Activated CD8-positive, alpha-beta memory T cell treated with anti-CD3 and anti-CD28 coated beads, Interleukin-2, amount 50 U/mL, for 1 hour (primary cell): Measurements from ENCODE around the gene L3MBTL1.
"Not testable (repeated sequence)": the region's sequence is repeated elsewhere in the genome, so short reads cannot be mapped to it uniquely, and the experiment has no call there.

Source experiments
- DNase-seq: peaks from one replicate; pipeline ENCODE4 v3.0.0-alpha.2; 2020; ENCODE audit errors: extremely low read depth

The L3MBTL1 gene

DNA sequence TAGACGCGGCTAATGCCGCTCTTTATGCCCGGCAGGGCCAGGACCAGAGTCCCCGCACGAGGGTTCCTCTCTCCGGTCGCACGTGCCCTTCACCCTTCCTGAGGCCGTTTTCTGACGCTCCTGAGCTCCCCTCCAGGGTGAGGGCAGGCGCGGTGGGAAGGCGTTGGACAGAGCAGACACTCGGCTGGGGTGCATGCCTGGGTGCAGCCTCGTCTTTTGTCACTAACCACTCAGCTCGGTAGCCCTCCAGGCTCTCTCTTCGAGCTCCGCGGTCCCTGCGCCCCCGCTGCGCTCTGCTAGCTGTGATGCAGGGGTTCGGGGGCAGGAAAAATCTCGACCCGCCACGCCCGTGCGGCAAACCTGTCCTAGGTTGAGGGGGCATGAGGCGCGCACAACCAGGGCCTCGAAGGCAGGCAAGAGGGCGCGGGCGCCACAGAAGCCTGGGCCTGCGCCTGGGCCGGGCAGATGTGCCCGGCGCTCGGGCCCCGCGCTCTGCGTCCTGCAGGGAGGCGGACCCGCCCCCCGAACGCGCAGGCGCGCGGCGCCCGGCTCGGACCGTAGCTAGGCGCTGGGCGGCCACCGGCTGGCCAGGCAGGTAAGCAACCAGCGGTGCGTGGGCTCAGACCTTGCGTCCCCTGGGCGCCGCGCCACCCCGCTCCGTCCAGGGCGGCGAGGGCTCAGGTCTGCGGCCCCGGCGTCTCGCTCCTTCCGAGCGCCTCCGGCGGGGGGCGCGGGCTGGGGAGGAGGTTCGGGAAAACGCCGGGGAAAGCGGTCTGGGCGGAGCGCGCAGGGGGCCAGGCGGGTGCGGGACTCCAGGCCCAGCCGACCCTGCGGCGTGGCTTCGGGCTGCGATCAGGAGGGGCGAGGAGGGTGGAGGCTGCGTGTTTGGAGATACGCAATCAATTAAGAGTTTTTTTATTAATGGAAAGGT, at the start of gene L3MBTL1:
Gene L3MBTL1 (plus strand): TSS at position 548 of the 931 bp plus-strand sequence. CDS start 5,807 bp downstream, outside the sequence.
- no peak for DNase-seq

DNA sequence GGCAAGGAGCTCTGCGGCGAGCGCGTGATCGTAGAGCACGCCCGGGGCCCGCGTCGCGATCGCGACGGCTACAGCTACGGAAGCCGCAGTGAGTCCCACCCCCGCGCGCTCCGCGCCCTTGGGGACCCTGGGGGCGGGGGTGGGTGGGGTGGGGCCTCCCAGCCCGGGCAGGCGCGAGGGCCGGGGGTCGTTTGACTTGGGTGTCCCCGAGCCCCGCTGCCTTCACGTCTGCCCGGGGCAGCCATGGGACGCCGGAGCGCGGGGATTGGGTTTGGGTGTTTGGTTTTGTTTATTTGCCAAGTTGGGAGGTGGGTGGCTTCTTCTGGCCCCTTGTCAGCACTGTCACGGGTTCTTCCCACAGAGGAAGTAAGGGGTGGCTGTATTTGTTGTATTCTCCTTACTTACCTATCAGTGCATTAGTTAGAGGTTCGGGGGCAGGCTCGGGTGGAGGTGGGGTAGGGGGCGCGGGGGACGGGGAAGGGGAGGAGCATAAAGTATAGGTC, 49.0 kb upstream of the L3MBTL1 start:
- DNase-seq, result no peak

DNA sequence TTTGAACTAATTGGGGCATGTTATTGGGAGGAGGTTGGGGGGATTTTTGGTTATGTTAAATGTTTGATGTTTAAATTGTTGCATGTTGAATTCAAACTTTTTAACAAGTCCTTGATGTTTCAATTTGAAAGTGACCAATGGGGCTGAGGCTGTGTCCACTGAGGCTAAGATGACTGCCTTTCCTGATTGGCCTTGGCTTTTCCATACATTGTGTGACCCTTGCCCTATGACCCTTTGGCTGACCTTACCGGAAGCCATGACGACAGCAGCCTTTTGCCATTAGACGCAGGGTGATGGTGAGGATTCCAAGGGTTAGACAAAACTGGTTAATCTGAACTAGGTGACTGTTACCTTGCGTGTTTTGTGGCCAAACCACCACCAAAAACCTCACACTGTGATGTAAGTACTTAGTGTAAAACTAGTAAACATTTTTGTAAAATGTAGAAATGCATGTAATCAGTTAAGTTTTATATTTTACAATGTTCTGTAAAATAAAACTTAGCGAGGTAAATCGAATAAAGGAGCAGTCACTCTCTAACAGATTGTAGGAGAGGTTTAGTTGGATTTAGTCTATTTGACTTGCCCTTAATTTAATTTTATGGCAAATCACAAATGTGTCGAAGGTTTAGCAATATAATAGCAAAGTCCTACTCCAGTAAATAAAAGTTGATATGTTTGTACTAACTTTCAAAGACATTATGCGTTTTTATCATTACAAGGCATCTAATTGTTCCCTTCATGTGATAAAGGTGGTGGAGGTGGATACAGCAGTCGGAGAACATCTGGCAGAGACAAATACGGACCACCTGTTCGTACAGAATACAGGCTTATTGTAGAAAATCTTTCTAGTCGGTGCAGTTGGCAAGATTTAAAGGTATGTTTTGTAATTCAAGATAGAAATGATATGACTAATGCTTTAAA, 48.2 kb upstream of the L3MBTL1 start:
- no peak for DNase-seq

DNA sequence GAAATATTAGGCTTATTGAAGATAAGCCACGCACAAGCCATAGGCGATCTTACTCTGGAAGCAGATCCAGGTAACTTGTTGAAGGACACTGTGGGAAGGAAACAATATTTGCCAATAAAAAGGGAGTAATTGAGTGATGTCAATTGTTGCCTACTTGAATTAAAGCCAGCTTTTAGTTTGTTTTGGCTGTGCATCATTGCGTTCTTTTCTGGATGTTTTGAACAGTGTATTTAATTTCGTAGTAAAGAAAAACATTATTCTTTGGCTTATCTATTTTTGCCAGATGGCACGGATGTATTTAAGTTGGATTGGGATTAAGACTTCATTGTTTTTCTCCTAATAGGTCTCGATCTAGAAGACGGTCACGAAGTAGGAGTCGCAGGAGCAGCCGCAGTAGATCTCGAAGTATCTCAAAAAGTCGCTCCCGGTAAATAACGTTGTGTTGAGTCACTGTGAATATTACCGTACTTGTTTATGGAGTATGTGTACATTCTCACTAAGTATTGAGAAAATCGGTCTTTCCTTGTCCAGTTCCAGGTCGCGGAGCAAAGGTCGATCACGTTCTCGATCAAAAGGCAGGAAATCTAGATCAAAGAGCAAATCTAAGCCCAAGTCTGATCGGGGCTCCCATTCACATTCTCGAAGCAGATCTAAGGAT, 47.2 kb upstream of the L3MBTL1 start:
- no peak for DNase-seq

DNA sequence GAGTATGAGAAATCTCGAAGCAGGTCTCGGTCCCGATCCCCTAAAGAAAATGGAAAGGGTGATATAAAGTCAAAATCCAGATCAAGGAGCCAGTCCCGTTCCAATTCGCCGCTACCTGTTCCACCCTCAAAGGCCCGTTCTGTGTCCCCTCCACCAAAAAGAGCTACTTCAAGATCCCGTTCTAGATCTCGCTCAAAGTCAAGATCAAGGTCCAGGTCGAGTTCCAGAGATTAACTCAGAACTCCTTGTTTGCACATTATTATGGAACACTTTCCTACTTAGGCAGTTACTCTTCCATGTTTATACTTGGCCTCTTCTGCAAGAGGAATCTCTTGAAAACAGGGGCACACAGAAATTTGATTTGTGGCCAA, 46.7 kb upstream of the L3MBTL1 start:
- no peak for DNase-seq

DNA sequence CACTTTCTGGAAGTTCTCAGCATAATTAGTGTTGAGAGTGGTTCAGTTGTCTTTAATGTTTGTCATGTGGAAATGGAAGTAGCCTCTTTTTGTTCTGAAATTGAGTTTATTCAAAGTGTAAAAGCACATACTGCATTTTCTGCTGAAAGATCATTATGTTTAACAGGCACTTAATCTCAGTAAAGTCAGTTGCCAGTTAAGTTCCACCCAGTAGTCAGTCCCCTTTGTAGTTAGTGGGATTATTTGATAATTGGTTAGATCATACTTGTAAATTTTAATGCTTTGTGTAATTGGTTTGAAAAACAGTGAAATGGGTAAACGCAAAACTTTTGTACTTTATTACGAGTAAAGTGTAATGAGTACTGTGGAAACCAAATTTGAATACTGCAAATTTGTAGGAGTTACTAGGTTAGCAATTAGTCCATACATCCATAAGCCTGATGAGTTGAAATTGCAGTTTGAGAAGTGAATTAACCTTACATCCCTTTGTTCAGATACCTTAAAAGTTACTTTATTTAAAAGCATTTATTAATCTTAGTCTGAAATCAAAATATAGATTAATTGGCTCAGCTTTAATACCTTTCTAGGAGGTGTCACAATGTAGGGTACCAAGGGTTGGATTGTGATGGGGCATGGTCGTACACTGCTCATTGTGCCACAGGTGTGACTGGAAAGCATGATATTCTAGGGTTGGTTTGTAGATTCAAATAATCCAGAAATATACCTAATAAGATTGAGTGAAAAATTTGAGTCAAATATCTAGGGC, 45.4 kb upstream of the L3MBTL1 start:
- DNase-seq, result no peak

DNA sequence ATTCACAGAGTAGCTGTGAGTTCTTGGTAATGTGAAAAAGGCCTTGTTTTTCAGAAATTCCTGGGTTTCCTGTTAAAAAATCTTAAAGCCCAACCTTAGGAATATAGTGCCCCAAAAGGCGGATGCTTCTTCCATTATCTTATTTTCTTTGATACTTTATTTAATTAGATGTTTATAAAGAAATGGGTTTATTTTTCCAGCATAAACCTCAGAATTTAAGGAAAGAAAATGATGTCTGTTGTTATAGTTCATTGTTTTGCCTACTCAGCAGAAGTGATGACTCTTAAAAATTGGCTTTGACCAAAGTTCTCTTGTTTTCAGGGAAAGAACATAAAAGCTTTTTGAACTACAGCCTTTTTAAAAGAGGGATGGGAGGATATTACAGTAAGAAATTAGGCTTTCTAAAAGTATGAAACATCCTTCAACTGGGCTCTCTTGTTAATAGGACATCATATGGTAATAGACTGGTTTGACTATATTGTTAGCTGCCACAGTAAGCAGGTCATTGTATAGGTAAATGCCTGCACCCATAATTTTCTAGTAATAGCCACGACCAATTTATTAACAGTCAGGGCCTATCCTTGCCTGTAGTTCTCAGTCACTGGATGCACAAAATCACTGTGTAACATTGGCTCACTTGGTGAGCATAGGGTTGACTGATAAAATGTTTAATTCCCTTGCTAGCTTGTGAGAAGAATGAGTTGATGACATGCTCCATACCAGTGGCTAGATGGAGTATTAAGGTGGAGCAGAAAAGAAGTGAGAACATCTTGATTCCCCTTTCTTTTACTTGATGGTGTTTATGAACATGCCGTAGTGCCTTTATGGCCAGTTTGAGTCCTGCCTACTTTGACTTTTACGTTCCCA, 44.6 kb upstream of the L3MBTL1 start:
- DNase-seq, result no peak

DNA sequence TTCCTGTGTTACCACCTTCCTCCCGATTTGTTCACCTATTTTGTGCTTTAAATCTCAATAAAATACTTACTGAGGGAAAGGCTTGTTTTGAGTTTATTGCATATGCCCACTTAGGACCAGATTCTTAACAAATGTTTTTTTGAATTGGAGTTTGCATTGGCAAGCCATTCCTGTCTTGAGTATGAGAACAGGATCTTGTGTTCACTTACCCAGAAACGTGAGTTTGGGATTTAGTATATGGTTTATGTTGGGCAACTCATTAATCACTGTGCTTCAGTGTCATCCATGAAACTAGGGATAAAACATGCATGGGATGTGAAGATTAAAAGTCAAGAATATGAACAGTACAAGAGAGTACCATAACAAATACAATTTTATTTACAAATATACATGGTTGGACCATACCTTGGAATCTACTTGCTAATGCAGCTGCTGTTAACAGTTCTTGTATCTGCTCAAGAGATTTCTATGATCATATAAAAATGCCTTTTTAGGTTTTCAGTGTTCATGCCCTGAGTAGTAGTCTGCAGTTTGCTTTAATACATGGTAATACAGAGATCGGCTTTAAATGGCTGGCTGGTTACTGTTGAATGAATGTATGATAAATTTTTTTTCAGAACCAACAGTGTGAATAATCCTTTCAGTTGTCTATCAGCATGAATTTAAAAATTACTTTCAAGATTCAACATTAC, 43.8 kb upstream of the L3MBTL1 start:
- no peak for DNase-seq

DNA sequence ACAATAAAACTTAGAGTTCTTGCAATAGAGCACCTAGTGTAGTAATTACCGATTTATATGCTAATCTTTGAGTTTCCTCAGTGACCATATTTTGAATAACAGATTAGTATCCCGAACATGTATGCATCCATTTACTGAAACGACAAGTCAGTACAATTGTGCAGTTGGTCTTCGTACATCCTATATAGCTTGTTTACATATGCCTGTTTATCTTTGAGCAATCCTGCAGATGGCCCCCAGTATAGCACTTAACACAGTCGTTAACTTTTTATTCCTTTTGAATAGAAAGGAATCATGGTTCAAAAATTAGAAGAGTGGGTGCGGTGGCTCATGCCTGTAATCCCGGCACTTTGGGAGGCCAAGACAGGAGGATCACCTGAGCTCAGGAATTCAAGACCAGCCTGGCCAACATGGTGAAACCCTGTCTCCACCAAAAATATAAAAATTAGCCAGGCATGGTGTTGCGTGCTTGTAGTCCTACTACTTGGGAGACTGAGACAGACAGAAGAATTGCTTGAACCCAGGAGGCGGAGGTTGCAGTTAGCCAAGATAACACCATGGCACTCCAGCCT, 43.2 kb upstream of the L3MBTL1 start:
- DNase-seq, result no peak

DNA sequence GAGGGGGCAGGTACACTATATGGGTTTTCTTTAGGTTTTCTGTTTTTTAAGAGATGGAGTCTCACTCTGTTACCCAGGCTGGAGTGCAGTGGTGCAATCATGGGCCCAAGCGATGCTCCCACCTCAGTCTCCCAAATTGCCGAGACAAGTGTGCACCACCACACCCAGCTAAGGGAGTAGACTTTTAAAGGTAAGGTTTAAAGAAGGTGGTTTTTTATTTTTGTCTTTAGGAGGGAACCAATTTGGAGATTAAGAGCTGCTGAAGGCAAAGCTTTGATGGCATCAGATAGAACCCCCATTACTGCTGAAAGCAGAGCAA, 41.9 kb upstream of the L3MBTL1 start:
- no peak for DNase-seq

DNA sequence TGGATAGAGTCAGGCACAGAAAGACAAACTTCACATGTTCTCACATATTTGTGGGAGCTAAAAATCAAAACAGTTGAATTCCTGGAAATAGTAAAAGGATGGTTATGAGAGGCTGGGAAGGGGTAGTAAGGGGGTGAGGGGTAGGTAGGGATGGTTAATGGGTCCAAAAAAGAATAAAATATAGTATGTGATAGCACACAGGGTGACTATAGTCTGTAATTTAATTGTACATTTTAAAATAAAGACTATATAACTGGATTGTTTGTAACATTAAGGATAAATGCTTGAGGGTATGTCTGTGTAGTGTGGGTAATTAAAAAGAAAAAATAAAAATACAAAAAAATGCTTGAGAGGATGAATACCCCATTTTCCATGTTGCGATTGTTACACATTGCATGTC, 39.9 kb upstream of the L3MBTL1 start:
- DNase-seq, result no peak

DNA sequence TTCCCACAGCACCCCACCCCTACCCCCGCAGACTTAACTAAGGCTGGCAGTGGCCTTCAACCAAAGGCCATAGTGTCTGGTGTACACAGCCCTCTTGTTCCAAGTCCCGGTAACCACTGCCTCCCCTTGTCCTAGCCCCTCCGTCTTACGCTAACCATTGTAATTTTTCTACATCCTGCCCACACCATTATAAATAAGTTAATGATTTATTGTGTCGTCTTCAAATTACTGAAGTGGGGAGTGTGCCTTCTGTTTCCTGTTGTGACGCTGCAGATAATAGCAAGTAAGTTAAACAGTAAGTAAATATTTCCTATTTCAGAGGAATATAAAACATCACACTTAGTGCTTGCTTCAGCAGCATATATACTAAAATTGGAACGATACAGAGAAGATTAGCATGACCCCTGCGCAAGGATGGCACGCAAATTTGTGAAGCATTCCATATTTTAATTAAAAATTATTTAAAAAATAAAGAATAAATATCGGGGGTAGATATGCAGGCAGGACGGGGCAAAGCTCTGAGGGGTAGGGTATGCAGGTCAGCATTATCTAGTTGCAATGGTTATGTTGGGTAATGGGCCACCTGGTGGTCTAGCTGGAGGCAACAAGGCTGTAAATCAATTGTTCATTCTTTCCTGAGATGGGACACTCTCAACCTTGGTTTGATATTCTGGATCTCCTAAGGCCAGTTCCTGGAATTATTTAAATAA, 34.7 kb upstream of the L3MBTL1 start:
- DNase-seq, result no peak

DNA sequence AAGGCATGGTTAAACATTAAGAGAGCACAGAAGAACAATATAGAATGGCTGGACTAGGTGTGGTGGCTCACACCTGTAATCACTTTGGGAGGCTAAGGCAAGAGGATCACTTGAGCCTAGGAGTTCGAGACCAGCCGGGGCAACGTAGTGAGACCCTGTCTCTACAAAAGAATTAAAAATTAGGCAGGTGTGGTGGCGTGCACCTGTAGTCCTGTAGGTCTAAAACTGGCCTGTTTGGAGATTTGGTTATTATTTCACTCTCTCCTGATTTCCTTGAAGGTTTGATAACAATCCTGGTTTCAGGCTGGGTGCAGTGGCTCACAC, 34.2 kb upstream of the L3MBTL1 start:
- no peak for DNase-seq

DNA sequence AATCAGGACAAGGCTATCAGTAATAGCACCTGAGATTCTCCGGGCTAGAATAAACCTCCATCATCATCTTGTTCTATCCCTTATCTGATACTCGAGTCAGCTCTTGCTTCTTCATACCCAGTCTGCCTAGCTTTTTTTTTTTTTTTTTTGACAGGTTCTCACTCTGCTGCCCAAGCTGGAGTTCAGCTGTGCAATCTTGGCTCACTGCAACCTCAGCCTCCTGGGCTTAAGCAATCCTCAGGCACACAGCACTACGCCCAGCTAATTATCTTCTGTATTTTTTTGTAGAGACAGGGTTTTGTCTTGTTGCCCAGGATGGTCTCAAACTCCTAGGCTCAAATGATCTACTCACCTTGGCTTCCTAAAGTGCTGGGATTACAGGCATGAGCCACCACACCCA, 30.3 kb upstream of the L3MBTL1 start:
- DNase-seq, result no peak

DNA sequence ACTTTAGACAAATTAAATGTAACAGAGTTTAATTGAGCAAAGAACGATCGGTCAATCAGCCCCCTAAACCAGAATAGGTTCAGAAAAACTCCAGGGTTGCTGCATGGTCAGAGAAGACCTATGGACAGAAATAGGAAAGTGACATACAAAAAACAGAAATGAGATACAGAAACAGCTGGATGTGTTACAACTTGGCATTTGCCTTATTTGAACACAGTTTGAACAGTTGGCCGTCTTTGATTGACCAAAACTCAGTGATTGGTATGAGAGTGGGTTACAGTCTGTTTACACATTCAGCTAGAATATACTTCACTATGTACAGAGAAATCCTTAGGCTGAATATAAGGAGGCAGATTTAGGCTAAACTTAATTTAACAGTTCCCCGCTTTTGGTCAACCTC, 29.9 kb upstream of the L3MBTL1 start:
- DNase-seq, result no peak

DNA sequence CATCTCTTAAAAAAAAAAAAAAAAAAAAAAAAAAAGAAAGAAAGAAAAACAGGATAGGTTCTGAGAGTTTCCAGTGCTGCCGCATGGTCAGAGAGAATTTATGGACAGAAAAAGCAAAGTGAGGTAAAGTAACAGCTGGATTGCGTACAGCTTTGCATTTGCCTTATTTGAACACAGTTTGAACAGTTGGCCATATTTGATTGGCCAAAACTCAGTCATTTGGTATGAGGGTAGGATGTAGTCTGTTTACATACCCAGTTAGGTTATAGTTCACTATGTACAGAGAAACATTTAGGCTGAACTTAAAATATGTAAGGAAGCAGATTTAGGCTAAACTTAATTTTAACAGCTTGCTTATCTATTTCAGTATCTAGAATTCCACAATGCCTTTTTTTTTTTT, 17.5 kb upstream of the L3MBTL1 start:
- DNase-seq, result no peak

DNA sequence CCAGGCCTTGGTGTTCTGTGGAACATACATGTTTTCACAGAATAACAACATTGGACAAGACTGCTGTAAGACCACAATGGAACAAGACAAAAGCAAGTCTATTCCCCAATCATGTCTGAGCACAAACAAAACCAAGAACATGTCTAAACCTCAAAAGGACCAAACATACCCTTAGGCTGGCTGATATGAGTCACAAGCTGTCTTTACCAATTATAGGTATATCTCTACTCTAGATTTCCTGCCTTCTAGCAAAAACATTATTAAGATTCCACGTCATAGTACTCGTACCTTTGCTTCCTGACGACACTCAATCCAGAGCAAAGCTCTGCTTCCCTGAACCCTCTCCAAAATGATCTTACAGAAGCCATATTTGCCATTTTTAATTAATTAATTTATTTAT, 15.4 kb upstream of the L3MBTL1 start:
- no peak for DNase-seq

DNA sequence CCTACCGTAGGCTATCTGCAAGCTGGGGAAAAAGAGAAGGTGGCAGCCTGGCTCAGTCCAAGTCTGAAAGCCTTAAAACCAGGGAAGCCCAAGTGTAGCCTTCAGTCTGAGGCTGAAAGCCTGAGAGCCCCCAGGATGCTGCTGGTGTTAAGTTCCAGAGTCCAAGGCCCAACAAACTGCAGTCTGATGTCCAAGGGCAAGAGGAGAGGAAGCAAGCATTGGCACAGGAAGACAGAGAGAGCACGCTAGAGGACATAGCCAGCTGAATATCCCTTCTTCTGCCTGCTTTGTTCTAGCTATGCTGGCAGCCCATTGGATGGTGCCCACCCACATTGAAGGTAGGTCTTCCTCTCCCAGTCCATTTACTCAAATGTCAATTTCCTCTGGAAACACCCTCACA, 12.1 kb upstream of the L3MBTL1 start:
- no peak for DNase-seq

DNA sequence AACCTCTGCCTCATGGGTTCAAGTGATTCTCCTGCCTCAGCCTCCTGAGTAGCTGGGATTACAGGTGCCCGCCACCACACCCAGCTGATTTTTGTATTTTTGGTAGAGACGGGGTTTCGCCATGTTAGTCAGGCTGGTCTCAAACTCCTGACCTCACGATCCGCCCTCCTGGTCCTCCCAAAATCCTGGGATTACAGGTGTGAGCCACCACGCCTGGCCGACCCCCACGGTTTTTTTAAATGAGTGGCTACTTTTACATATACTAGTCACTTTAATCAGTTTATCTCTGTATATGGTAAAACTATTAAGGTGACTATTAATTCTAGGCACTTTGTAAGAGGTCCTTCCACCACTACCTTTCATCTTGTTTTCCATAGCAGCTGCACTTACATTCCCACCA, 5.5 kb upstream of the L3MBTL1 start:
- DNase-seq, result not testable (repeated sequence)
